Calu3 (cell line): ENCODE data around the gene RIMKLB. TPM values are rescaled to one million over a fixed set of nuclear protein-coding genes. Genes with fewer than 3 reads are reported as not detected.

ENCODE experiments used
- BruUV-seq: library from RNA; stranded (reverse); fragments of 400-500 nt; replicated peaks from 2 replicates; lab custom pipeline; 2021; lab: Mats Ljungman, UMichigan
- CTCF ChIA-PET: fragments of 300-600 bp; sonication (Branson Sonifier 250); formaldehyde crosslinking; loops from one replicate; lab custom pipeline; 2022; ENCODE audit warnings: antibody characterized with exemption; lab: Charles Lee
- DNase-seq: peaks from one replicate; pipeline ENCODE4 v3.0.0; 2022
- H3K27ac Mint-ChIP-seq: one replicate; pipeline ENCODE4 v1.8.0; 2022; ENCODE audit warnings: mixed read lengths; ENCODE audit not compliant: unreplicated experiment
- H3K27me3 Mint-ChIP-seq: one replicate; pipeline ENCODE4 v1.8.0; 2022; ENCODE audit warnings: mixed read lengths; ENCODE audit not compliant: unreplicated experiment
- H3K36me3 Mint-ChIP-seq: one replicate; pipeline ENCODE4 v1.8.0; 2022; ENCODE audit warnings: mild to moderate bottlenecking, moderate library complexity, mixed read lengths; ENCODE audit not compliant: insufficient read depth, unreplicated experiment
- H3K4me1 Mint-ChIP-seq: one replicate; pipeline ENCODE4 v1.8.0; 2022; ENCODE audit warnings: mild to moderate bottlenecking, low read depth, mixed read lengths; ENCODE audit not compliant: unreplicated experiment
- H3K4me3 Mint-ChIP-seq: one replicate; pipeline ENCODE4 v1.8.0; 2022; ENCODE audit warnings: mild to moderate bottlenecking, low read depth, moderate library complexity, mixed read lengths; ENCODE audit not compliant: unreplicated experiment
- H3K9me3 Mint-ChIP-seq: one replicate; pipeline ENCODE4 v1.8.0; 2022; ENCODE audit warnings: low read depth, mixed read lengths; ENCODE audit not compliant: unreplicated experiment
- CTCF ChIP-seq: fragments of 200-600 bp; IDR thresholded peaks from one replicate; pipeline ENCODE4 v1.8.0; 2022; ENCODE audit warnings: antibody characterized with exemption; ENCODE audit not compliant: unreplicated experiment
- intact Hi-C: fragments of 100-400 bp; cut with micrococcal nuclease; formaldehyde crosslinking; loops from one replicate; pipeline ENCODE4 v1.10.0; 2022; ENCODE audit not compliant: unreplicated experiment
- total RNA-seq: library from RNA; stranded (reverse); gene quantifications from 2 replicates; pipeline ENCODE4 v1.2.3, GENCODE V29; 2022

The RIMKLB gene
- total RNA-seq, 1 experiment from 2014 or later, result 36.3 TPM

- intact Hi-C loops, result no loop called here
- no peak for TF ChIP-seq CTCF
- DNase-seq, result no peak
- CTCF ChIA-PET, result no interaction called here
- peak overlapping the region; percentile 97 for H3K4me3 Mint-ChIP-seq
- no peaks in the 10 kb centered on the region for H3K27me3 Mint-ChIP-seq
- H3K36me3 Mint-ChIP-seq, result peaks cover 28% of the 10 kb centered on the region
- H3K27ac Mint-ChIP-seq, result peak overlapping the region; percentile 60
- TSS peak; percentile 78 for BruUV-seq
- no peaks in the 10 kb centered on the region for H3K9me3 Mint-ChIP-seq
- H3K4me1 Mint-ChIP-seq, result peaks cover 26% of the 10 kb centered on the region
Observed at GRCh38 chr12:8697120-8697475, 693 bp upstream of the RIMKLB start.

GRCh38 chr12:8698132-8698851, 501 bp downstream of the RIMKLB start:
- CTCF ChIA-PET, result interaction anchor here (0.7 kb wide), 1 partner anchor 10 kb away, joined by 3 read pairs; no protein-coding TSS in a partner anchor
- Mint-ChIP-seq H3K27me3 (no peaks in the 10 kb centered on the region), H3K4me1 (peaks cover 26% of the 10 kb centered on the region), H3K36me3 (peaks cover 28% of the 10 kb centered on the region), H3K9me3 (no peaks in the 10 kb centered on the region), H3K27ac (peak overlapping the region; percentile 85), H3K4me3 (peak overlapping the region; percentile 97)
- no TSS peak for BruUV-seq
- no peak for TF ChIP-seq CTCF
- peak; percentile 46 for DNase-seq
- intact Hi-C loops, result no loop called here

- no peaks in the 10 kb centered on the region for H3K27me3 Mint-ChIP-seq
- no peak for DNase-seq
- no peaks in the 10 kb centered on the region for H3K9me3 Mint-ChIP-seq
- H3K4me3 Mint-ChIP-seq, result peak overlapping the region; percentile 97
- intact Hi-C loops, result no loop called here
- peaks cover 26% of the 10 kb centered on the region for H3K4me1 Mint-ChIP-seq
- H3K27ac Mint-ChIP-seq, result peak overlapping the region; percentile 85
- H3K36me3 Mint-ChIP-seq, result peaks cover 28% of the 10 kb centered on the region
- no TSS peak for BruUV-seq
- no peak for TF ChIP-seq CTCF
- CTCF ChIA-PET, result no interaction called here
Observed at GRCh38 chr12:8698879-8699278, 1.1 kb downstream of the RIMKLB start.

GRCh38 chr12:8699714-8700113, 1.9 kb downstream of the RIMKLB start:
- DNase-seq, result no peak
- BruUV-seq, result TSS peak; percentile 23
- Mint-ChIP-seq H3K9me3 (no peaks in the 10 kb centered on the region), H3K4me1 (peaks cover 26% of the 10 kb centered on the region), H3K4me3 (peak overlapping the region; percentile 48), H3K27ac (no peak overlapping the region), H3K27me3 (no peaks in the 10 kb centered on the region), H3K36me3 (peaks cover 28% of the 10 kb centered on the region)
- CTCF ChIA-PET, result interaction anchor here (0.5 to 0.6 kb wide), 2 partner anchors 17 to 57 kb away, joined by 3 to 4 read pairs; no protein-coding TSS in a partner anchor
- no peak for TF ChIP-seq CTCF
- intact Hi-C loops, result no loop called here
